Ramos (cell line): ENCODE results near the gene C2orf42.

ENCODE experiments used
- in situ Hi-C: fragments of 300-500 bp; cut with MboI; formaldehyde crosslinking; loops from one replicate; pipeline ENCODE4 v1.14.3; 2022; ENCODE audit warnings: low sequenced_read_pairs; ENCODE audit not compliant: unreplicated experiment

C2orf42 gene

GRCh38 chr2:70133491-70134322 lies 57.1 kb downstream of the C2orf42 start:
- in situ Hi-C loops, result loop anchor here (5.0 kb wide), 1 partner anchor 41 kb away; no protein-coding TSS in a partner anchor

- in situ Hi-C loops, result loop anchor here (5.0 kb wide), 1 partner anchor 41 kb away; no protein-coding TSS in a partner anchor
Measured at GRCh38 chr2:70133127-70133452, 57.7 kb downstream of the C2orf42 start.

GRCh38 chr2:70132244-70133126 lies 58.3 kb downstream of the C2orf42 start:
- in situ Hi-C loops, result loop anchor here (5.0 kb wide), 1 partner anchor 40 kb away; no protein-coding TSS in a partner anchor

GRCh38 chr2:70131344-70132143 lies 59.3 kb downstream of the C2orf42 start:
- in situ Hi-C loops, result loop anchor here (5.0 kb wide), 1 partner anchor 39 kb away; no protein-coding TSS in a partner anchor

- in situ Hi-C loops, result no loop called here
Measured at GRCh38 chr2:70128005-70128404, 62.8 kb downstream of the C2orf42 start.

GRCh38 chr2:70126413-70126812 lies 64.4 kb downstream of the C2orf42 start:
- in situ Hi-C loops, result no loop called here

GRCh38 chr2:70125498-70125898 lies 65.3 kb downstream of the C2orf42 start:
- in situ Hi-C loops, result no loop called here

- in situ Hi-C loops, result no loop called here
Measured at GRCh38 chr2:70124983-70125480, 65.8 kb downstream of the C2orf42 start.

GRCh38 chr2:70123829-70124116 lies 67.0 kb downstream of the C2orf42 start:
- in situ Hi-C loops, result no loop called here

GRCh38 chr2:70123051-70123828 lies 67.6 kb downstream of the C2orf42 start:
- in situ Hi-C loops, result no loop called here

GRCh38 chr2:70122470-70122869 lies 68.3 kb downstream of the C2orf42 start:
- in situ Hi-C loops, result no loop called here

GRCh38 chr2:70121627-70122372 lies 69.0 kb downstream of the C2orf42 start:
- in situ Hi-C loops, result no loop called here

GRCh38 chr2:70118798-70119454 lies 71.9 kb downstream of the C2orf42 start:
- in situ Hi-C loops, result no loop called here

- in situ Hi-C loops, result no loop called here
Measured at GRCh38 chr2:70116936-70117552, 73.8 kb downstream of the C2orf42 start.

GRCh38 chr2:70115646-70116442 lies 75.0 kb downstream of the C2orf42 start:
- in situ Hi-C loops, result no loop called here

- in situ Hi-C loops, result no loop called here
Measured at GRCh38 chr2:70113359-70114070, 77.3 kb downstream of the C2orf42 start.
